A549 (cell line): ENCODE measurements around the gene WNK4. TPM values are rescaled to one million over a fixed set of nuclear protein-coding genes. Genes with fewer than 3 reads are reported as not detected.
A peak's percentile ranks its signal among the peaks of the same experiment; 100 is the strongest.

Source experiments
- ATAC-seq, 2 experiments: fragments of 200-7000 bp in 1 of 2; fragments of >200 bp in 1 of 2; cut with Nextera tagmentation in 1 of 2; cut with Tn5 transposase in 1 of 2; 3 replicates each; pipeline versions ENCODE4 v1.8.0 to v1.9.1; 2018 to 2020; ENCODE audit warnings: mild to moderate bottlenecking in 1 of 2, moderate library complexity in 1 of 2
- CTCF ChIA-PET: fragments of 300-600 bp; sonication (Branson Sonifier 250); formaldehyde crosslinking; extraction: SDS; loops from one replicate; lab custom pipeline; 2021; ENCODE audit warnings: antibody characterized with exemption, inconsistent platforms; lab: Yijun Ruan, JAX
- POLR2A ChIA-PET: fragments of 350-600 bp; formaldehyde crosslinking; extraction: SDS; loops from one replicate; lab custom pipeline; 2021; ENCODE audit warnings: antibody characterized with exemption, inconsistent platforms; lab: Yijun Ruan, JAX
- DNase-seq, 2 experiments: peaks; one replicate each; pipeline versions ENCODE4 v3.0.0 to v3.0.0-alpha.2; 2011 to 2016; ENCODE audit warnings: low read depth in 1 of 2, low spot score in 1 of 2
- FAIRE-seq: peaks from 2 replicates; lab custom pipeline; 2011; peaks lifted over from hg19 to GRCh38; lab: Jason Lieb, UNC
- H3K27ac ChIP-seq, 2 experiments: fragments of >200 bp; sonication (Bioruptor Twin); formaldehyde crosslinking; 3 replicates each; pipeline ENCODE4 v1.5.1; 2016 to 2017
- H3K4me1 ChIP-seq: fragments of >200 bp; sonication (Bioruptor Twin); formaldehyde crosslinking; 3 replicates; pipeline ENCODE4 v1.6.1; 2016
- H3K4me2 ChIP-seq: fragments of >200 bp; sonication (Bioruptor Twin); formaldehyde crosslinking; 3 replicates; pipeline ENCODE4 v1.6.1; 2016
- H3K4me3 ChIP-seq: fragments of >200 bp; sonication (Bioruptor Twin); formaldehyde crosslinking; 3 replicates; pipeline ENCODE4 v1.5.1; 2016
- H3K9me3 ChIP-seq: fragments of >200 bp; sonication (Bioruptor Twin); formaldehyde crosslinking; 3 replicates; pipeline ENCODE4 v1.6.1; 2016
- BHLHE40 ChIP-seq: IDR thresholded peaks from 2 replicates; pipeline ENCODE4 v1.6.1; 2012; ENCODE audit warnings: low read depth, low read length, inconsistent platforms
- CHD4 ChIP-seq: fragments of 200-600 bp; sonication (generic); IDR thresholded peaks from 2 replicates; pipeline ENCODE4 v1.6.1; 2016; ENCODE audit warnings: antibody characterized with exemption, mild to moderate bottlenecking, borderline replicate concordance
- CTCF ChIP-seq: fragments of >200 bp; sonication (Bioruptor Twin); formaldehyde crosslinking; IDR thresholded peaks from 3 replicates; pipeline ENCODE4 v1.5.1; 2016
- EHMT2 ChIP-seq: fragments of 200-600 bp; sonication (generic); IDR thresholded peaks from 2 replicates; pipeline ENCODE4 v1.6.1; 2016; ENCODE audit warnings: antibody characterized with exemption, low read depth, mild to moderate bottlenecking, moderate library complexity
- ELK1 ChIP-seq: fragments of 150-350 bp; IDR thresholded peaks from 2 replicates; pipeline ENCODE4 v1.6.1; 2014; ENCODE audit warnings: low read depth, mild to moderate bottlenecking, low read length
- FOSB ChIP-seq: fragments of 250-450 bp; sonication (Bioruptor Pico); IDR thresholded peaks from 2 replicates; pipeline ENCODE4 v1.5.0; 2020; ENCODE audit warnings: mild to moderate bottlenecking, moderate library complexity
- FOSL2 ChIP-seq, 2 experiments: fragments of 450-650 bp in 1 of 2; fragments of >200 bp in 1 of 2; sonication (Bioruptor Twin) in 1 of 2; formaldehyde crosslinking; IDR thresholded peaks; 2 replicates each; pipeline versions ENCODE4 v1.5.0 to v1.6.1; 2016 to 2020; ENCODE audit warnings: mild to moderate bottlenecking in 1 of 2, moderate library complexity in 1 of 2
- HDAC2 ChIP-seq: fragments of 200-600 bp; sonication (generic); IDR thresholded peaks from 2 replicates; pipeline ENCODE4 v1.6.1; 2016
- HEYL ChIP-seq: fragments of 250-450 bp; sonication (Bioruptor Pico); IDR thresholded peaks from 2 replicates; pipeline ENCODE4 v1.8.0; 2021; ENCODE audit warnings: mild to moderate bottlenecking, moderate library complexity
- HOXB13 ChIP-seq: fragments of 250-450 bp; sonication (Bioruptor Pico); IDR thresholded peaks from 2 replicates; pipeline ENCODE4 v1.5.0; 2020; ENCODE audit warnings: low read depth, mild to moderate bottlenecking, moderate library complexity
- KDM5A ChIP-seq: fragments of 200-600 bp; sonication (generic); IDR thresholded peaks from 2 replicates; pipeline ENCODE4 v1.6.1; 2016; ENCODE audit warnings: antibody characterized with exemption, mild to moderate bottlenecking
- MAX ChIP-seq: IDR thresholded peaks from 2 replicates; pipeline ENCODE4 v1.6.1; 2012
- NR3C1 ChIP-seq: fragments of >200 bp; sonication (Bioruptor Twin); formaldehyde crosslinking; IDR thresholded peaks from 3 replicates; pipeline ENCODE4 v1.6.1; 2017
- PBX3 ChIP-seq: IDR thresholded peaks from 2 replicates; pipeline ENCODE4 v1.6.1; 2012
- POLR2A ChIP-seq: IDR thresholded peaks from 2 replicates; pipeline ENCODE4 v1.6.1; 2012; ENCODE audit warnings: mild to moderate bottlenecking, low read length
- RAD21 ChIP-seq, 2 experiments: fragments of >200 bp in 1 of 2; sonication (Bioruptor Twin) in 1 of 2; formaldehyde crosslinking in 1 of 2; IDR thresholded peaks in 1 of 2; conservative IDR thresholded peaks in 1 of 2; 2 replicates in 1 of 2; 3 replicates in 1 of 2; pipeline ENCODE4 v1.6.1; 2012 to 2018; ENCODE audit warnings: inconsistent platforms in 1 of 2
- RFX5 ChIP-seq: fragments of 450-650 bp; IDR thresholded peaks from 2 replicates; pipeline ENCODE4 v1.7.1; 2014; ENCODE audit warnings: antibody characterized with exemption, mild to moderate bottlenecking, moderate library complexity
- RNF2 ChIP-seq: fragments of 200-600 bp; sonication (generic); IDR thresholded peaks from 2 replicates; pipeline ENCODE4 v1.6.1; 2016; ENCODE audit warnings: low read depth, mild to moderate bottlenecking, antibody characterized with exemption, moderate library complexity, borderline replicate concordance
- TP53 ChIP-seq: fragments of 250-450 bp; sonication (Bioruptor Pico); IDR thresholded peaks from 2 replicates; pipeline ENCODE4 v1.5.0; 2021; ENCODE audit warnings: mild to moderate bottlenecking, moderate library complexity
- ZC3H11A ChIP-seq: fragments of 450-650 bp; IDR thresholded peaks from 2 replicates; pipeline ENCODE4 v1.6.1; 2014; ENCODE audit warnings: antibody characterized with exemption, mild to moderate bottlenecking
- ZFP36 ChIP-seq: fragments of 450-650 bp; IDR thresholded peaks from 2 replicates; pipeline ENCODE4 v1.6.1; 2014; ENCODE audit warnings: borderline replicate concordance; ENCODE audit not compliant: partially characterized antibody
- ZNF302 ChIP-seq: fragments of 250-450 bp; sonication (Bioruptor Pico); IDR thresholded peaks from 2 replicates; pipeline ENCODE4 v1.9.0; 2021; ENCODE audit warnings: inconsistent platforms, mild to moderate bottlenecking, moderate library complexity
- WGBS: methylation state at CpG from one replicate; pipeline ENCODE4 v1.1.6; 2017; ENCODE audit errors: missing lambda C conversion rate; 5-methylcytosine and 5-hydroxymethylcytosine counted together
- polyA plus RNA-seq, 4 experiments: library from polyadenylated mRNA; depleted of rRNA in 3 of 4; stranded (reverse); fragments of >200 nt; fragmentation: RNase III in 1 of 4; extraction: RNeasy Plus Mini Kit Qiagen cat#74134 plus additional on column Dnase treatment in 1 of 4; gene quantifications; 2 replicates in 3 of 4; 3 replicates in 1 of 4; pipeline ENCODE4 v1.2.3, GENCODE V29; 2011 to 2017

Gene WNK4
- polyA plus RNA-seq, 2 of the 4 experiments (the other 2 are of a cell fraction), result 1.1 to 1.5 TPM

- TF ChIP-seq MAX, result peak; percentile 91
- TF ChIP-seq RNF2, result no peak
- TF ChIP-seq ZFP36, result no peak
- peak; percentile 83; the same call in 1 of the 2 replicates for TF ChIP-seq TP53 (CRISPR knock-in tag)
- TF ChIP-seq POLR2A, result peak; percentile 96
- peak; percentile 45; the same call in 1 of the 2 replicates for TF ChIP-seq ZC3H11A
- TF ChIP-seq CTCF, result no peak; the same call in 2 of the 3 replicates
- no peak for TF ChIP-seq FOSL2 (IDR thresholded peaks at IDR 0.05)
- peak; percentile 30; the same call in 1 of the 2 replicates for TF ChIP-seq FOSL2 (CRISPR knock-in tag; IDR thresholded peaks at IDR 0.05)
- TF ChIP-seq NR3C1, result no peak
- no peak for TF ChIP-seq BHLHE40
- no peak for TF ChIP-seq HOXB13 (CRISPR knock-in tag)
- no peak for TF ChIP-seq FOSB (CRISPR knock-in tag)
- TF ChIP-seq KDM5A, result peak; percentile 95
- 0 out of 2 replicates have a peak, but pooled peaks have one; percentile 69 for TF ChIP-seq PBX3
- no peak for TF ChIP-seq EHMT2
- 0 out of 2 replicates have a peak, but pooled peaks have one; percentile 12 for TF ChIP-seq ELK1
These were observed 6.9 kb upstream of the WNK4 start, which contains the start of gene VPS25 (continued) for GRCh38 chr17:42773290-42774035.

GRCh38 chr17:42774066-42774745 is 6.2 kb upstream of the WNK4 start:
- CTCF ChIA-PET, result interaction anchor here (0.6 to 4.4 kb wide), 19 partner anchors 8 to 196 kb away, joined by 3 to 48 read pairs (median 4); partner anchors contain the start of genes BECN1, CNTD1, COA3 and PSMC3IP
- WGBS, result 58% methylated on average over 3 of the region's 3 CpGs
- TF ChIP-seq HEYL (CRISPR knock-in tag) (no peak), HOXB13 (CRISPR knock-in tag) (no peak), HDAC2 (no peak), ZNF302 (no peak), FOSL2 (IDR thresholded peaks at IDR 0.05) (no peak), FOSL2 (CRISPR knock-in tag; IDR thresholded peaks at IDR 0.05) (no peak), CTCF (no peak), CHD4 (no peak), POLR2A (no peak), RAD21 (conservative IDR thresholded peaks at IDR 0.05 in 1 of 2, IDR thresholded peaks at IDR 0.05 in 1 of 2) (no peak), RFX5 (no peak)
- no peak for FAIRE-seq
- peaks cover 21% of the 10 kb centered on the region for H3K4me1 ChIP-seq
- peak overlapping the region; percentile 80 to 97 for H3K27ac ChIP-seq
- H3K4me3 ChIP-seq, result peak overlapping the region; percentile 65
- H3K9me3 ChIP-seq, result no peaks in the 10 kb centered on the region
- peak overlapping the region; percentile 91 for H3K4me2 ChIP-seq
- POLR2A ChIA-PET, result interaction anchor here (0.6 to 2.9 kb wide), 21 partner anchors 8 to 196 kb away, joined by 3 to 21 read pairs (median 6); partner anchors contain the start of genes BECN1, CNTD1, COA3 and PSMC3IP
- no peak for ATAC-seq
- no peak for DNase-seq
